ENCODE results near the gene PACRG.

- TF ChIP-seq POLR2AphosphoS5 (IDR thresholded peaks at IDR 0.05) (no peak), CTCF (IDR thresholded peaks at IDR 0.05) (no peak)
Measured at GRCh38 chr6:163349696-163350095, 621.9 kb downstream of the PACRG start.
